Caco-2 (cell line): ENCODE data around the gene OR9Q1. TPM values are rescaled to one million over a fixed set of nuclear protein-coding genes. Genes with fewer than 3 reads are reported as not detected.

Experiments
- BruUV-seq: library from RNA; stranded (reverse); fragments of 400-500 nt; replicated peaks from 2 replicates; lab custom pipeline; 2021; lab: Mats Ljungman, UMichigan
- CTCF ChIA-PET: fragments of 300-600 bp; sonication (Branson Sonifier 250); formaldehyde crosslinking; loops from one replicate; lab custom pipeline; 2022; ENCODE audit warnings: antibody characterized with exemption; lab: Charles Lee
- POLR2A ChIA-PET: fragments of 300-600 bp; sonication (Branson Sonifier 250); formaldehyde crosslinking; loops from one replicate; lab custom pipeline; 2022; ENCODE audit warnings: antibody characterized with exemption; lab: Charles Lee
- DNase-seq, 2 experiments: peaks; one replicate each; pipeline versions ENCODE4 v3.0.0 to v3.0.0-alpha.2; 2020 to 2022
- H3K27me3 ChIP-seq: replicated peaks from 2 replicates; pipeline ENCODE4 v1.6.0; 2011; ENCODE audit warnings: low read length; ENCODE audit not compliant: control insufficient read depth, insufficient read depth
- H3K36me3 ChIP-seq: 2 replicates; pipeline ENCODE4 v1.5.1; 2011; ENCODE audit warnings: low read length; ENCODE audit not compliant: control insufficient read depth, insufficient read depth
- H3K4me1 ChIP-seq: fragments of 250-450 bp; sonication (Bioruptor Pico); 2 replicates; pipeline ENCODE4 v1.5.1; 2020; ENCODE audit warnings: mild to moderate bottlenecking
- H3K4me3 ChIP-seq: 2 replicates; pipeline ENCODE4 v1.5.1; 2011; ENCODE audit warnings: low read depth, mild to moderate bottlenecking, control low read depth, low read length
- H3K9me3 ChIP-seq: fragments of 250-450 bp; sonication (Bioruptor Pico); 2 replicates; pipeline ENCODE4 v1.5.1; 2020; ENCODE audit warnings: mild to moderate bottlenecking, moderate library complexity
- H3K27ac Mint-ChIP-seq: one replicate; pipeline ENCODE4 v1.8.0; 2022; ENCODE audit warnings: mixed read lengths; ENCODE audit not compliant: unreplicated experiment
- H3K27me3 Mint-ChIP-seq: one replicate; pipeline ENCODE4 v1.8.0; 2022; ENCODE audit warnings: mixed read lengths; ENCODE audit not compliant: insufficient read depth, unreplicated experiment
- H3K36me3 Mint-ChIP-seq: one replicate; pipeline ENCODE4 v1.8.0; 2022; ENCODE audit warnings: mild to moderate bottlenecking, mixed read lengths; ENCODE audit not compliant: insufficient read depth, unreplicated experiment
- H3K4me1 Mint-ChIP-seq: one replicate; pipeline ENCODE4 v1.8.0; 2022; ENCODE audit warnings: low read depth, mixed read lengths; ENCODE audit not compliant: unreplicated experiment
- H3K4me3 Mint-ChIP-seq: one replicate; pipeline ENCODE4 v1.8.0; 2022; ENCODE audit warnings: mild to moderate bottlenecking, moderate library complexity, mixed read lengths; ENCODE audit not compliant: unreplicated experiment
- H3K9me3 Mint-ChIP-seq: one replicate; pipeline ENCODE4 v1.8.0; 2022; ENCODE audit warnings: mixed read lengths; ENCODE audit not compliant: unreplicated experiment
- intact Hi-C: fragments of 100-400 bp; cut with micrococcal nuclease; formaldehyde crosslinking; loops from one replicate; pipeline ENCODE4 v1.10.0; 2022; ENCODE audit not compliant: unreplicated experiment
- total RNA-seq: library from RNA; stranded (reverse); gene quantifications from 2 replicates; pipeline ENCODE4 v1.2.3, GENCODE V29; 2022
- TF ChIP-seq, protein P1 (sequence below), 2 experiments: fragments of 200-600 bp in 1 of 2; IDR thresholded peaks; 1 replicate in 1 of 2; 2 replicates in 1 of 2; pipeline versions ENCODE4 v1.5.1 to v1.8.0; 2011 to 2022; ENCODE audit warnings: antibody characterized with exemption in 1 of 2, control low read depth in 1 of 2, inconsistent platforms in 1 of 2, low read depth in 1 of 2, low read length in 1 of 2, mild to moderate bottlenecking in 1 of 2, moderate library complexity in 1 of 2; ENCODE audit not compliant: insufficient read depth in 1 of 2, severe bottlenecking in 1 of 2, unreplicated experiment in 1 of 2

OR9Q1 gene
- total RNA-seq, 1 experiment from 2014 or later: not detected

DNA sequence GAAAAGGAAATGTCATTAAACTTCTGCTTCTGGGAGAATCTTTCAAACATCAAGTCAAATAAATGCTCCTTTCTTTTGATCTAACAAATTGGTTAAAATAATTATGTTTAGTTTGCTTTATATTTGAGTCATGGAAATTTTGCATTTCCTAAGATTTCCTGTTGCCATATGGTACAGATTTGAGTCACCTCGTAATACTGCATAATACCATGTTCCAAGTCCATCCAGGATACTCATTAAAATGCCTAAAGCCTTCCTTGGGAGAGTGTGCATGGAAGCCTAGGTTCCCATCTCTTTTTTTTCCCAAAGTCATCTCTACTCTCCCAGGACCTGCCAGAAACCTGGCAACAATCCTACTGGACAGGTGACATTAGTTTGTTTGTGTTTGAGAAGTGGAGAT, 97.4 kb downstream of the OR9Q1 start:
- DNase-seq: no peak
- Histone ChIP-seq H3K27me3 (no peaks in the 10 kb centered on the region; the same call in 1 of the 2 replicates), H3K4me3 (no peak overlapping the region), H3K4me1 (no peaks in the 10 kb centered on the region), H3K9me3 (0 out of 2 replicates have a peak, but pooled peaks cover 2% of the 10 kb centered on the region), H3K36me3 (no peaks in the 10 kb centered on the region)
- CTCF ChIA-PET: no interaction called here
- POLR2A ChIA-PET: no interaction called here
- no peak overlapping the region for H3K27ac Mint-ChIP-seq
- no peaks in the 10 kb centered on the region for H3K9me3 Mint-ChIP-seq
- H3K4me3 Mint-ChIP-seq: no peak overlapping the region
- TF ChIP-seq, protein P1, sequence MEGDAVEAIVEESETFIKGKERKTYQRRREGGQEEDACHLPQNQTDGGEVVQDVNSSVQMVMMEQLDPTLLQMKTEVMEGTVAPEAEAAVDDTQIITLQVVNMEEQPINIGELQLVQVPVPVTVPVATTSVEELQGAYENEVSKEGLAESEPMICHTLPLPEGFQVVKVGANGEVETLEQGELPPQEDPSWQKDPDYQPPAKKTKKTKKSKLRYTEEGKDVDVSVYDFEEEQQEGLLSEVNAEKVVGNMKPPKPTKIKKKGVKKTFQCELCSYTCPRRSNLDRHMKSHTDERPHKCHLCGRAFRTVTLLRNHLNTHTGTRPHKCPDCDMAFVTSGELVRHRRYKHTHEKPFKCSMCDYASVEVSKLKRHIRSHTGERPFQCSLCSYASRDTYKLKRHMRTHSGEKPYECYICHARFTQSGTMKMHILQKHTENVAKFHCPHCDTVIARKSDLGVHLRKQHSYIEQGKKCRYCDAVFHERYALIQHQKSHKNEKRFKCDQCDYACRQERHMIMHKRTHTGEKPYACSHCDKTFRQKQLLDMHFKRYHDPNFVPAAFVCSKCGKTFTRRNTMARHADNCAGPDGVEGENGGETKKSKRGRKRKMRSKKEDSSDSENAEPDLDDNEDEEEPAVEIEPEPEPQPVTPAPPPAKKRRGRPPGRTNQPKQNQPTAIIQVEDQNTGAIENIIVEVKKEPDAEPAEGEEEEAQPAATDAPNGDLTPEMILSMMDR (IDR thresholded peaks at IDR 0.05; ENCODE audit: insufficient read depth in 1 of 2, low read depth in 1 of 2, low read length in 1 of 2, severe bottlenecking in 1 of 2, unreplicated experiment in 1 of 2): no peak
- no TSS peak for BruUV-seq
- H3K4me1 Mint-ChIP-seq: no peaks in the 10 kb centered on the region
- peaks cover 4% of the 10 kb centered on the region for H3K27me3 Mint-ChIP-seq
- H3K36me3 Mint-ChIP-seq: no peaks in the 10 kb centered on the region
- intact Hi-C loops: no loop called here

DNA sequence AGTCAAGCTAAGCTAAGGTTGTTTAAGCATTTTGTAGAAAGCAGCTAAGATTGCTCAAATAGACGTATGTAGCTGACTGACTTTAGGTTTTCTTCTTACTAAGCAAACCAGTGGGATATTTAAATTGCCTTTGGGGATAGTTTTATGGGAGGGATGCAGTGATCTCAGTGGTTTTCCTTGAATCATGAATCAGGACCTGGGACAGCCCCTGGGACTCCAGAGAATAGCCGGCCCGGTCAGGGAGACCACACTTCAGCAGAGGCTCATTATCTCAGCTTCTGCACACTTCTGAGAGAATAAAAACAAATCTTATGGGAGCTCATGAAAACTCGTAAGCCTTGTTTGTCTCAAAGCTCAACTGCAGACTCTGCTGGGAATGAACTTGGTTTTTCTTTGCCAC, 101.8 kb downstream of the OR9Q1 start, which contains the start of gene OR9I1:
Gene OR9I1 (minus strand): TSS at position 62 of the 400 bp plus-strand sequence. CDS start 6,086 bp downstream, outside the sequence.
- Histone ChIP-seq H3K36me3 (no peaks in the 10 kb centered on the region), H3K4me3 (no peak within 1 kb of the TSS), H3K9me3 (0 out of 2 replicates have a peak, but pooled peaks cover under 1% of the 10 kb centered on the region), H3K4me1 (no peaks in the 10 kb centered on the region), H3K27me3 (no peaks in the 10 kb centered on the region; the same call in 1 of the 2 replicates)
- no peak within 1 kb of the TSS for H3K4me3 Mint-ChIP-seq
- intact Hi-C loops: no loop called here
- ChIA-PET CTCF (interaction anchor here (1.1 kb wide), 1 partner anchor 161 kb away, joined by 3 read pairs; no protein-coding TSS in a partner anchor), POLR2A (no interaction called here)
- H3K27ac Mint-ChIP-seq: no peak within 1 kb of the TSS
- H3K36me3 Mint-ChIP-seq: no peaks in the 10 kb centered on the region
- BruUV-seq: no TSS peak
- H3K27me3 Mint-ChIP-seq: no peaks in the 10 kb centered on the region
- no peak for DNase-seq
- no peaks in the 10 kb centered on the region for H3K9me3 Mint-ChIP-seq
- H3K4me1 Mint-ChIP-seq: no peaks in the 10 kb centered on the region
- TF ChIP-seq, protein P1 (IDR thresholded peaks at IDR 0.05; ENCODE audit: insufficient read depth in 1 of 2, low read depth in 1 of 2, low read length in 1 of 2, severe bottlenecking in 1 of 2, unreplicated experiment in 1 of 2): no peak

DNA sequence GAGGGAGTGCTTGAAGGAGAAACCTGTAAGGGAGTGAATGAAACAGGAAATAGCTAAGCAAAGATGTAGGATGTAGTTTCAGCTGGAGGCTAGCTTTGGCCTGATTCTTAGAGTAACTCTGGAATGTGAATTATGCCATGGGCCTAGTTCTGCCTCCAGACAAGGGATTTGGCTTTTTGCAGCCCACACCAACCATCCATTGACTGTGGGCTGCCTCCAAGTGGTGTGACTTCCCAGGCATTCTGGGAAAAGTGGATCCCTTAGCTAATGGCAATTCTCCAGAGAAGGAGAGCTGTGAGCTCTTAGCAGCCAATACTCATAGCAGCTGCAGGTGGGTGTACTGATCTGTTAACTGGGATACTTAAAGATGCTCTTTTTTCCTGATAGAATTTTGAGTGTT, 103.7 kb downstream of the OR9Q1 start:
- Mint-ChIP-seq H3K4me1 (no peaks in the 10 kb centered on the region), H3K9me3 (no peaks in the 10 kb centered on the region)

More for the DNA sequence above, 103.7 kb downstream of the OR9Q1 start:
- no peak overlapping the region for H3K27ac Mint-ChIP-seq
- no peak for DNase-seq
- H3K27me3 ChIP-seq: no peaks in the 10 kb centered on the region
- no peak overlapping the region for H3K4me3 Mint-ChIP-seq
- ChIA-PET POLR2A (no interaction called here), CTCF (interaction anchor here (1.1 kb wide), 1 partner anchor 159 kb away, joined by 3 read pairs; no protein-coding TSS in a partner anchor)
- H3K27me3 Mint-ChIP-seq: no peaks in the 10 kb centered on the region
- H3K36me3 Mint-ChIP-seq: no peaks in the 10 kb centered on the region
- no TSS peak for BruUV-seq
- H3K36me3 ChIP-seq: no peaks in the 10 kb centered on the region
- no peak overlapping the region for H3K4me3 ChIP-seq
- intact Hi-C loops: no loop called here
- no peaks in the 10 kb centered on the region for H3K4me1 ChIP-seq
- TF ChIP-seq, protein P1 (IDR thresholded peaks at IDR 0.05; ENCODE audit: insufficient read depth in 1 of 2, low read depth in 1 of 2, low read length in 1 of 2, severe bottlenecking in 1 of 2, unreplicated experiment in 1 of 2): no peak
- H3K9me3 ChIP-seq: no peaks in the 10 kb centered on the region
